Kidney epithelial cell (primary cell): ENCODE results near the gene PCDH15. TPM values are rescaled to one million over a fixed set of nuclear protein-coding genes. Genes with fewer than 3 reads are reported as not detected.

ENCODE experiments used
- DNase-seq: peaks from one replicate; pipeline ENCODE4 v3.0.0-alpha.2; 2010; ENCODE audit warnings: low read depth
- H3K27me3 ChIP-seq: 2 replicates; pipeline ENCODE4 v1.6.0; 2011; ENCODE audit warnings: low read length; ENCODE audit not compliant: control insufficient read depth, insufficient read depth
- H3K36me3 ChIP-seq: 2 replicates; pipeline ENCODE4 v1.5.1; 2011; ENCODE audit warnings: low read length; ENCODE audit not compliant: control insufficient read depth, insufficient read depth
- H3K4me3 ChIP-seq: 2 replicates; pipeline ENCODE4 v1.5.1; 2011; ENCODE audit warnings: low read depth, mild to moderate bottlenecking, control low read depth, low read length
- total RNA-seq: library from RNA; depleted of rRNA; stranded (reverse); fragments of >200 nt; gene quantifications from 2 replicates; pipeline ENCODE4 v1.2.3, GENCODE V29; 2015
- TF ChIP-seq, protein P1 (sequence below): IDR thresholded peaks from 2 replicates; pipeline ENCODE4 v1.5.1; 2011; ENCODE audit warnings: mild to moderate bottlenecking, moderate library complexity, low read length, control low read depth, inconsistent platforms; ENCODE audit not compliant: insufficient read depth, poor library complexity, severe bottlenecking

Gene PCDH15
- total RNA-seq, 1 donor from 2014 or later: not detected

DNA sequence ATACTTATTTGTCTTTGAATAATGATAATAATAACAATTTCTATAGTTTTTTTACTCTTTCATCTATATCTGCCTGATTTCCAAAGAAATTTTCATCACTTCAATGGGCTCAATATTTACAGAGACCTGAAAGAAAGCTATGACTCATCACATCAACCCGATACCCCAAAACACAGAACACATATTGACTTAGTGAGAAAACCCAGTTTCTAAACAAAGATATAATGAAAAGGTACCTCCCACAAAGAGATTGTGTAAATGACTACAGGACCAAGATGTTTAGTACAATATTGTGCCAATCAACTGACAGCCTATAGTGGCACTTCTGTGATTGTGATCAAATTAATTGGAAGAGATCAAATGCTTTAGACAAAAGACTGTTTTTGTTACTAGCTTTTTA is 133.9 kb downstream of the PCDH15 start:
- Histone ChIP-seq H3K27me3 (no peaks in the 10 kb centered on the region), H3K4me3 (no peak overlapping the region), H3K36me3 (no peaks in the 10 kb centered on the region)
- no peak for DNase-seq
- TF ChIP-seq, protein P1, sequence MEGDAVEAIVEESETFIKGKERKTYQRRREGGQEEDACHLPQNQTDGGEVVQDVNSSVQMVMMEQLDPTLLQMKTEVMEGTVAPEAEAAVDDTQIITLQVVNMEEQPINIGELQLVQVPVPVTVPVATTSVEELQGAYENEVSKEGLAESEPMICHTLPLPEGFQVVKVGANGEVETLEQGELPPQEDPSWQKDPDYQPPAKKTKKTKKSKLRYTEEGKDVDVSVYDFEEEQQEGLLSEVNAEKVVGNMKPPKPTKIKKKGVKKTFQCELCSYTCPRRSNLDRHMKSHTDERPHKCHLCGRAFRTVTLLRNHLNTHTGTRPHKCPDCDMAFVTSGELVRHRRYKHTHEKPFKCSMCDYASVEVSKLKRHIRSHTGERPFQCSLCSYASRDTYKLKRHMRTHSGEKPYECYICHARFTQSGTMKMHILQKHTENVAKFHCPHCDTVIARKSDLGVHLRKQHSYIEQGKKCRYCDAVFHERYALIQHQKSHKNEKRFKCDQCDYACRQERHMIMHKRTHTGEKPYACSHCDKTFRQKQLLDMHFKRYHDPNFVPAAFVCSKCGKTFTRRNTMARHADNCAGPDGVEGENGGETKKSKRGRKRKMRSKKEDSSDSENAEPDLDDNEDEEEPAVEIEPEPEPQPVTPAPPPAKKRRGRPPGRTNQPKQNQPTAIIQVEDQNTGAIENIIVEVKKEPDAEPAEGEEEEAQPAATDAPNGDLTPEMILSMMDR: no peak

DNA sequence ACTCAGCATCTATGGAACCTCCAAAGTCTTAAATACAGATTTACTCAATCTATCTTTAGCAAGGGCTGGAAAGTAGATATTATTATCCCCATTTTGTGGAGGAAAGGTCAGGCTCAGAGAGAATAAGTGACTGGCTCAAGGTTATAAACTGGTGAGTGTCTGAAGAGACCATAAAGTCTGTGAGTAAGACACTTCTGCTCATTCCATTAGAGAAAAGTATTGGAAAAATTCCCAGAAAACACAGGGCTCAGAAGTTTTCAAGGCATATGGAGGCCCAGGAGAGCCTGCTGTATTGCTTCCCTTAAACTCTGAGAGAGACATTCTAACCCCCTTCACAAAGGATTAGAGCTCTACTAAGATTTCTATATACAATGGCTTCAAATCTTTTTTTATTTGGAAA is 134.8 kb downstream of the PCDH15 start:
- H3K27me3 ChIP-seq: no peaks in the 10 kb centered on the region
- no peak overlapping the region for H3K4me3 ChIP-seq
- H3K36me3 ChIP-seq: no peaks in the 10 kb centered on the region
- TF ChIP-seq, protein P1: no peak
- DNase-seq: no peak

DNA sequence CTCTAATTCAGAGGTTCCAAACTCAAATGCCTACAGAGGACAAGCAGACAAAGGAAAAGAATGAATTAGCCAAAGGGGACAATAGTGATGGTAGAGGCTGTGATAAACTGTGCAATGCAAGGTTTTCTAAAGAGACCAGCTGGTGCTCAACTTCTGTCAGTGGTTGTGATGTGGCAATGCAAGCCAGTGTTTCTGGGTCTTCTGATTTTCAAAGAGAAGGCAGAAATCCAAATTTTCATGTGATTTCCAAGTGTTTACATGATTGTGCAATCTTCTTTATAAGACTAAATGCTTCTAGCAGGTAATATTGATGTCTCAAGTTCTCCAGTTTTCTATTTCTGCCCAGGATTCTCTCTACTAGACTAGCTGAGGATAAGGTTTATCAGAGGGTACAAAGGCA is 135.9 kb downstream of the PCDH15 start:
- Histone ChIP-seq H3K36me3 (no peaks in the 10 kb centered on the region), H3K27me3 (no peaks in the 10 kb centered on the region), H3K4me3 (no peak overlapping the region)
- TF ChIP-seq, protein P1: no peak
- no peak for DNase-seq

DNA sequence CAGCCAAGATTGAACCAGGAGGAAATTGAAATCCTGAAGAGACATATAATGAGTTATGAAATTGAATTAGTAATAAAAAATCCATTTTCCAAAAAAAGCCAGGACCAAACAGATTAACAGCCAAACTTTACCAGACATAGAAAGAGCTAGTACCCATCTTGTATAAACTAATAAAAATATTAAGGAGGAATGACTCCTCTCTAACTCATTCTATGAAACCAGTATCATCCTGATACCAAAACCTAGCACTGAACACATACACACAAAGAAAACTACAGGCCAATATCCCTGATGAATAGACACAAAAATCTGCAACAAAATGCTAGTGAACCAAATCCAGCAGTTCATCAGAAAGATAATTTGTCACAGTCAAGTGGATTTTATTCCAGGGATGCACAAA is 140.6 kb downstream of the PCDH15 start:
- H3K36me3 ChIP-seq: no peaks in the 10 kb centered on the region
- no peaks in the 10 kb centered on the region for H3K27me3 ChIP-seq
- DNase-seq: no peak
- H3K4me3 ChIP-seq: no peak overlapping the region
- TF ChIP-seq, protein P1: no peak

DNA sequence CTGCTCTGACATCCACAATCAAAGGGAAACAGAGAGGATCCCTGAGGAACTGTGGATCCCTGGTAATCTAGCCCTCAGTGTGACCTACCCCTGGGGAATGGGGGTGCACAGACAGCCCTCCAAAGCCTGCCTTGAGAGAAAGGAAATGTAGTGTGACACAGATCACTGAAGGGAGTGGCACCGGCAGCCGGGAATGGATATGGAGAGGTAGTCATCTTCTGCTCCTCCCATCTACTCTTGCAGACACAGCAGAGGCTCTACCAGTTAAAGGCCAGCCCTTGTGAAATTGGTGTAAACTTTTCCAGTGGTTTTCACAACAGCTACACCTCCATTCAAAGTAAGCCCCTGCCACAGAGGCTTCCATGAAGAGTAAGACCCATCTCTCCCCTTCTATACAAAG is 144.4 kb downstream of the PCDH15 start:
- TF ChIP-seq, protein P1: no peak
- Histone ChIP-seq H3K27me3 (no peaks in the 10 kb centered on the region), H3K36me3 (no peaks in the 10 kb centered on the region), H3K4me3 (no peak overlapping the region)
- no peak for DNase-seq

DNA sequence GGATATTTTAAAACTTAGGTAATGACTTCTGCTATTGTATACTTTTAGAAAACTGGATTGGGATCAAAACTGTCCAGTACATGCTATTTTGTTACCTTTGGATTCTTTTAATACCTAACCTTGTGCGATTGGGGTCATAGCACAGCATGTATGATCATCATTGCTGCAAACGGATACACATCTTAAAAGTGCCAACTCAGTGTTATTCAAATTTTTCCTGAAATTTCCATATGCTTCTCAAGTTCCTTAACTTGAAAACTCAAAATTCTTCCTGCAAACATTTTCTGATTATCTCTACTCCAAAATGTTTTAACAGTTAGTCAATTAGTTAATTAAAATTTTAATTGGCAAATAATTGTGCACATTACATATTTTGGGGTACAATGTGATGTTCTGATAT is 147.5 kb downstream of the PCDH15 start:
- TF ChIP-seq, protein P1: no peak
- no peak overlapping the region for H3K4me3 ChIP-seq
- no peaks in the 10 kb centered on the region for H3K27me3 ChIP-seq
- H3K36me3 ChIP-seq: no peaks in the 10 kb centered on the region
- no peak for DNase-seq
